ENCODE results near the gene MXD1.

Gene MXD1

GRCh38 chr2:69962986-69963730 is 48.2 kb downstream of the MXD1 start:
- CTCF ChIA-PET: interaction anchor here (0.5 to 1.5 kb wide), 2 partner anchors 11 to 182 kb away, joined by 3 to 5 read pairs; no protein-coding TSS in a partner anchor
- Histone ChIP-seq H3K4me3 (ENCODE audit: low read depth, low read length) (no peak overlapping the region), H3K4me1 (ENCODE audit: control insufficient read depth, insufficient read depth, low read length) (no peaks in the 10 kb centered on the region), H3K27ac (ENCODE audit: extremely low read depth, low read depth, low read length) (no peak overlapping the region), H3K9me3 (ENCODE audit: control insufficient read depth, insufficient read depth, low read depth, low read length) (no peaks in the 10 kb centered on the region), H3K36me3 (ENCODE audit: control insufficient read depth in 2 of 2, insufficient read depth in 1 of 2, low read length in 2 of 2) (no peaks in the 10 kb centered on the region)
- POLR2A ChIA-PET: no interaction called here
- TF ChIP-seq ZSCAN30 (tag by site-specific recombination; IDR thresholded peaks at IDR 0.05) (no peak), ZNF214 (tag by site-specific recombination; IDR thresholded peaks at IDR 0.05; ENCODE audit: borderline replicate concordance) (no peak), ZBTB7A (tag by site-specific recombination; IDR thresholded peaks at IDR 0.05; ENCODE audit: low read depth) (no peak)

- POLR2A ChIA-PET: no interaction called here
- CTCF ChIA-PET: no interaction called here
- Histone ChIP-seq H3K27ac (ENCODE audit: extremely low read depth, low read depth, low read length) (no peak overlapping the region), H3K36me3 (ENCODE audit: control insufficient read depth in 2 of 2, insufficient read depth in 1 of 2, low read length in 2 of 2) (no peaks in the 10 kb centered on the region), H3K4me1 (ENCODE audit: control insufficient read depth, insufficient read depth, low read length) (no peaks in the 10 kb centered on the region), H3K9me3 (ENCODE audit: control insufficient read depth, insufficient read depth, low read depth, low read length) (no peaks in the 10 kb centered on the region), H3K4me3 (ENCODE audit: low read depth, low read length) (no peak overlapping the region)
- TF ChIP-seq ZEB2 (tag by site-specific recombination; IDR thresholded peaks at IDR 0.05) (no peak), ZNF37A (tag by site-specific recombination; IDR thresholded peaks at IDR 0.05) (no peak), ZNF174 (tag by site-specific recombination; IDR thresholded peaks at IDR 0.05) (no peak), FEZF1 (tag by site-specific recombination; IDR thresholded peaks at IDR 0.05) (no peak), ZNF10 (tag by site-specific recombination; IDR thresholded peaks at IDR 0.05) (no peak), TRIM28 (IDR thresholded peaks at IDR 0.05; ENCODE audit: borderline replicate concordance, low read length) (no peak), ZNF626 (tag by site-specific recombination; IDR thresholded peaks at IDR 0.05) (no peak), ZNF239 (tag by site-specific recombination; IDR thresholded peaks at IDR 0.05) (no peak), ZBTB10 (tag by site-specific recombination; IDR thresholded peaks at IDR 0.05) (no peak), ZNF776 (tag by site-specific recombination; IDR thresholded peaks at IDR 0.05; ENCODE audit: borderline replicate concordance) (no peak), ZNF518A (tag by site-specific recombination; conservative IDR thresholded peaks at IDR 0.05; ENCODE audit: low read depth) (no peak), ZNF146 (tag by site-specific recombination; IDR thresholded peaks at IDR 0.05) (no peak)
- TF ChIP-seq, protein P1, sequence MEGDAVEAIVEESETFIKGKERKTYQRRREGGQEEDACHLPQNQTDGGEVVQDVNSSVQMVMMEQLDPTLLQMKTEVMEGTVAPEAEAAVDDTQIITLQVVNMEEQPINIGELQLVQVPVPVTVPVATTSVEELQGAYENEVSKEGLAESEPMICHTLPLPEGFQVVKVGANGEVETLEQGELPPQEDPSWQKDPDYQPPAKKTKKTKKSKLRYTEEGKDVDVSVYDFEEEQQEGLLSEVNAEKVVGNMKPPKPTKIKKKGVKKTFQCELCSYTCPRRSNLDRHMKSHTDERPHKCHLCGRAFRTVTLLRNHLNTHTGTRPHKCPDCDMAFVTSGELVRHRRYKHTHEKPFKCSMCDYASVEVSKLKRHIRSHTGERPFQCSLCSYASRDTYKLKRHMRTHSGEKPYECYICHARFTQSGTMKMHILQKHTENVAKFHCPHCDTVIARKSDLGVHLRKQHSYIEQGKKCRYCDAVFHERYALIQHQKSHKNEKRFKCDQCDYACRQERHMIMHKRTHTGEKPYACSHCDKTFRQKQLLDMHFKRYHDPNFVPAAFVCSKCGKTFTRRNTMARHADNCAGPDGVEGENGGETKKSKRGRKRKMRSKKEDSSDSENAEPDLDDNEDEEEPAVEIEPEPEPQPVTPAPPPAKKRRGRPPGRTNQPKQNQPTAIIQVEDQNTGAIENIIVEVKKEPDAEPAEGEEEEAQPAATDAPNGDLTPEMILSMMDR (tag by site-specific recombination; IDR thresholded peaks at IDR 0.05): no peak
Measured at GRCh38 chr2:69964353-69964841, 49.5 kb downstream of the MXD1 start.
